Astrocyte of the spinal cord (primary cell): ENCODE measurements around the gene CRYBA2.

Experiments
- DNase-seq: peaks from one replicate; pipeline ENCODE4 v3.0.0; 2011; ENCODE audit warnings: low read depth, low spot score
- H3K4me3 ChIP-seq: 2 replicates; pipeline ENCODE4 v1.5.1; 2011; ENCODE audit warnings: low read depth, mild to moderate bottlenecking, low read length, moderate library complexity
- in situ Hi-C: cut with HindIII; loops from 2 replicates; pipeline ENCODE4 v1.10.0; 2017; ENCODE audit warnings: low sequenced_read_pairs
- TF ChIP-seq, protein P1 (sequence below): IDR thresholded peaks from 2 replicates; pipeline ENCODE4 v1.5.1; 2012; ENCODE audit warnings: low read depth, mild to moderate bottlenecking, low read length, inconsistent platforms

Gene CRYBA2, protein sequence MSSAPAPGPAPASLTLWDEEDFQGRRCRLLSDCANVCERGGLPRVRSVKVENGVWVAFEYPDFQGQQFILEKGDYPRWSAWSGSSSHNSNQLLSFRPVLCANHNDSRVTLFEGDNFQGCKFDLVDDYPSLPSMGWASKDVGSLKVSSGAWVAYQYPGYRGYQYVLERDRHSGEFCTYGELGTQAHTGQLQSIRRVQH

DNA sequence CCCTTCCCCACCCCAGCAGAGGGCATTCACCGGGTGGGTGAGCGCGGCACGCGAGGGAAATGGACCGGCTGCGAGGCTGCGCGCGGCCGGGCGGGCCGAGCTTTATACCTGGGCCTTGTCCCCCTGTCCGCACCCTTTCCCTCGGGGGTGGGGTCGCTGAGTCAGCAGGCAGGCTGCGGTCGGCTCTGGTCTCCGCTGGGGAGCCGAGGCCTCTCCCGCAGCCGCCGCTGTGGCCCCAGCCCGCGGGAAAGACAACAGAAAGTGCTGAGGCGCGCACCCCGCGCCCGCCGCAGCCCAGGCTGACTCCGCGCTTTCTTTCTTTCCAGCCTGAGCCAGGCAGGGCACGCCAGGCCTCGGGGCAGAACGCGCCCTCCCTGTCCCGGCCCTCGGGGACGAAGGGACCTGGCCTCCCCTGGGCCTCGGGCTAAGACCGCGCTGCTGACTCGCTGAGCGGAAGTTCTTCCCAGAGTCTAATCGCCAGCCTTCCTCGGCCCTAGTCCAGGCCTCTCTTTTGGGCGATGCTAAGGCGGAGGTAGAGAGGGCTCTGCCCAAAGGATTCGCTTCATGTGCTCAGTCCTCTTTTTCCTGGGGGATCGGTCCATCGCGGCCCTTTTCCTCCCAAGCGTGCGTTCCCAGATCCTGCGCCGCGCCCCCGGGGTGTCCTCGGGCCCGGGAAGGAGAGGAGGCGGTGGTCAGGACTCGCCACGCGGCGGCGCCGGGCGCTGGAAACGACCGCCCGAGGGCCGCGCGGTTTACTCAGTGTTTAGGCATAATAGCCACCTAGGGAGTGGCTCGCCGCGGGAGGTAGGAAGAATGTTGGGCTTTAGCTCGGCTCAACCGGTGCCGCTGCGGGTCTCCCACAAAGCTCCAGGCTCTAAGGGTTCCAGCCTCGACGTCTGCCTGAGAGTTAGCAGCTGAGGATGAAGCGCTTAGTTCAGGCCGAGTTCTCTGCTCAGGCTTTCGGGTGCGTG is at the start of gene CRYBA2:
CRYBA2 (minus strand) TSS at position 78 of the 971 bp plus-strand sequence. CDS start 246 bp downstream, outside the sequence.
- TF ChIP-seq, protein P1, sequence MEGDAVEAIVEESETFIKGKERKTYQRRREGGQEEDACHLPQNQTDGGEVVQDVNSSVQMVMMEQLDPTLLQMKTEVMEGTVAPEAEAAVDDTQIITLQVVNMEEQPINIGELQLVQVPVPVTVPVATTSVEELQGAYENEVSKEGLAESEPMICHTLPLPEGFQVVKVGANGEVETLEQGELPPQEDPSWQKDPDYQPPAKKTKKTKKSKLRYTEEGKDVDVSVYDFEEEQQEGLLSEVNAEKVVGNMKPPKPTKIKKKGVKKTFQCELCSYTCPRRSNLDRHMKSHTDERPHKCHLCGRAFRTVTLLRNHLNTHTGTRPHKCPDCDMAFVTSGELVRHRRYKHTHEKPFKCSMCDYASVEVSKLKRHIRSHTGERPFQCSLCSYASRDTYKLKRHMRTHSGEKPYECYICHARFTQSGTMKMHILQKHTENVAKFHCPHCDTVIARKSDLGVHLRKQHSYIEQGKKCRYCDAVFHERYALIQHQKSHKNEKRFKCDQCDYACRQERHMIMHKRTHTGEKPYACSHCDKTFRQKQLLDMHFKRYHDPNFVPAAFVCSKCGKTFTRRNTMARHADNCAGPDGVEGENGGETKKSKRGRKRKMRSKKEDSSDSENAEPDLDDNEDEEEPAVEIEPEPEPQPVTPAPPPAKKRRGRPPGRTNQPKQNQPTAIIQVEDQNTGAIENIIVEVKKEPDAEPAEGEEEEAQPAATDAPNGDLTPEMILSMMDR: no peak
- in situ Hi-C loops: no loop called here
- DNase-seq: no peak
- H3K4me3 ChIP-seq: no peak within 1 kb of the TSS

DNA sequence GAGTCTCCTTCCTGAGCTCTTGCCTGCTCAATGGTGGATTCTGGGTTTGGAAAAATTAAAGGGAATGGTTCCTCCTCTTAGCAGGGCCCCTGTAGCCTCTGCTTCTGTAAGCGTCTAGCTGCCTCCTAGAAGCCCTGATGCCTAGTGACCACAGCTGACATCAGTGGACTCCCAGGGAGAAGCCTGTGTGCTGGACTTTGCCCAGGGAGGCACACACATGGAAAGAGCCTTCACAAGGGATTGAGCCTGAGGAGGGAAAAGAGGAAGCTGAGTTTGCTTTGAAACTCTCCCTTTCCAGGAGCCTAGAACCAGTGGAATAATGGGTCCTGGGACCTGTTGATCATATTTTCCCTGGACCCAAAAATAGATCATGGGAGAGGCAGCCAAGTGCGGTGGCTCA is 49.5 kb upstream of the CRYBA2 start:
- DNase-seq: no peak
- in situ Hi-C loops: no loop called here
- H3K4me3 ChIP-seq: no peak overlapping the region
- TF ChIP-seq, protein P1: no peak

DNA sequence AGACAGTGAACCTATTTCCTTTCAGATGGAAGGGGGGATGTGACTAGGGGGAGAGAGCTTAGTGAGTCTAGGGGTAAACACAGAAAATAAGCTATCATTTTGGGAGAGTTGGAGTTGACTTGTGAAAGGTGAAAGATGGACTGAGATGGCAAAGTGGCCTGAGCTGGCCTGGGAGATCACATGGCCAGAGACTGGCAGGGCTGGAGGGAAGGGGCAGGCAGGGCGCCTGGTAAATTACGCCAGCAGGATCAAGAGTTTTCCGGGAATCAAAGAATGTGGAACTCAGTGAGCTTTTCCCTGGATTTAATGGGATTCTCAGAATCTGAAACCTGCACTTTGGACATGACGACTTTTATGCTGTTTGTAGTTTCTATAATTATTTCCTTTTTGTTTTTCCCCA is 48.9 kb upstream of the CRYBA2 start:
- H3K4me3 ChIP-seq: no peak overlapping the region
- in situ Hi-C loops: no loop called here
- no peak for DNase-seq
- TF ChIP-seq, protein P1: no peak

DNA sequence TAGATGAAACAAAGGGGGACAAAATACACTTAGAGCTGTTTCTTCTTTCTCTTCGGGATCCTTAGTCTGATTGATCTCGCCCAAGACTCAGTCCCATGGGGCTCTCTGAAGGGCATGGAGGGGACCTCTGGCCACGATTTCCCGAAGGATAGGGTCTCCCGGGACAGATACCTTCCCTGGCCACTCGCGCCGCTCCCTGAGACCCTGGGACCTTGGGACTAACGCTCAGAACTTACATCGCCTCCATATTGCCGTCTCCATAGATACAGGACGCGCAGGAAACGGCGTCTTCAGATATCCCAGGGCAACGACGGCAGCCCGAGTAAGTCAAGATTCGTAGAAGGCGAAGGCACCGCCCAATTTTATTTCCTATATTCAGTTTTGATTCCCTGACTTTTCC is 48.0 kb upstream of the CRYBA2 start, which contains the start of gene CFAP65:
CFAP65 (minus strand) TSS at position 265 of the 400 bp plus-strand sequence. CDS start 2,468 bp downstream, outside the sequence.
- H3K4me3 ChIP-seq: peak within 1 kb of the TSS; percentile 35
- TF ChIP-seq, protein P1: no peak
- DNase-seq: peak; percentile 53
- in situ Hi-C loops: no loop called here

DNA sequence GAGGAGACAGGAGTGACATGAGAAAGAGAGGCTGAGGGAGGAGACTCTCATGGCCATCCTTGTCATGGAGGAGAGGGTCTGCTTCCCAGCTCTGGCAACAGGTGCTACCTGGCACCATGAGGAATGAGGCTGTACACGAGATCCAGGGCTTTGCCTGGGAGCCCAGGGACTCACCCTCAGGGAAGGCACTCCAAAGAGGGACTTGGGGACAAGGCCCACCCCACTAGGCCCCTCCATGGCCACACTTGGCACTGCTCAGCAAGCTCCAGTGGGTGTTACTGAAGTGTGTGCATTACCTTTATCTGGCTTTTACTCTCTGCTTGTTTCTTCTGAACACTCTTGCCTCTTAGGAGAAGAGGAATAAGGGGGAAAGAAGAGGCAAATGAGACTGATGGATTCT is 45.4 kb upstream of the CRYBA2 start:
- no peak for DNase-seq
- no peak overlapping the region for H3K4me3 ChIP-seq
- in situ Hi-C loops: no loop called here
- TF ChIP-seq, protein P1: no peak

DNA sequence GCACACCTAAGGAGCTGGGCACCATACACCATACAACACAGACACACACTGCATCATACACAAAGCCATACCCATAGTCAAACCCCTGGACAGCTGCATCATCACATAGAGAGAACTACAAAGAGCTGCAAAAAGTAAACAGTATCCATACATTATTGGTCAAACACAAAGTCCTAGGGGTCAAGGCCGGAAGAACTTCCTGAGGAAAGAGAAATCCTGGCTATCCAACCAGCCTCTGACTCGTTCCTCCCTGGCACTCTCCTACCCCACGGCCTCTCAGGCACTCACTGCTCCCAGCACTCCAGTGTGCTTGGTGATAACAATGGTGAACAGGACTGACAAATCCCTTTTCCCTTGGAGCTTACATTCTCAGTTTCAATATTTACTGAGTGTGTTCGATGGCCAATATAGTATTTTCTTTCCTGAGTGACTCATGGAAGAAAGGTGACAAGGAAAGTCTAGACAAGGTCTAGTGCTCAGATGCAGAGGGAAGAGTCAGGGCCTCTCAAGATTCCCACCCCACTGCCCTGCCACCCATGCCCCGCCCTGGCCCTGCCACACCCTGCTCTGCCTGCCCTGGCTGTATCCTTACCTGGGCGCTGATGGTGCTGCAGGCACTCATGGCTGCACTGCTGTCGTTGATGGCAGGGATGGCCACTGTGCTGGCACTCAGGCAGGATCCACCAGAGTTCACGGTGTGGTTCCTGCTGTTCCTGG is 44.7 kb upstream of the CRYBA2 start:
- TF ChIP-seq, protein P1: no peak
- H3K4me3 ChIP-seq: no peak overlapping the region
- no peak for DNase-seq
- in situ Hi-C loops: no loop called here
